SK-N-MC (cell line): ENCODE measurements around the gene CCNF.

Source experiments
- EZH2 ChIP-seq: fragments of 200-600 bp; sonication (generic); IDR thresholded peaks from one replicate; pipeline ENCODE4 v1.6.1; 2017; ENCODE audit warnings: antibody characterized with exemption
- POLR2AphosphoS5 ChIP-seq: IDR thresholded peaks from 2 replicates; pipeline ENCODE4 v1.6.1; 2012; ENCODE audit warnings: mild to moderate bottlenecking, low read depth, low read length, borderline replicate concordance

GRCh38 chr16:2398520-2398919 is 30.7 kb upstream of the CCNF start:
- no peak for TF ChIP-seq POLR2AphosphoS5
- TF ChIP-seq EZH2, result no peak
